Effector CD8-positive, alpha-beta T cell (primary cell): Measurements from ENCODE around the gene ZNF646.

ENCODE experiments used
- DNase-seq: peaks from one replicate; lab custom pipeline; 2025; lab: John Stamatoyannopoulos, UW

ZNF646 gene

GRCh38 chr16:31130899-31131298, 56.7 kb downstream of the ZNF646 start:
- no peak for DNase-seq

GRCh38 chr16:31131416-31131815, 57.2 kb downstream of the ZNF646 start:
- DNase-seq = no peak

GRCh38 chr16:31131841-31132271, 57.6 kb downstream of the ZNF646 start:
- no peak for DNase-seq

GRCh38 chr16:31132303-31132979, 58.2 kb downstream of the ZNF646 start:
- DNase-seq = no peak

GRCh38 chr16:31133046-31133501, 58.9 kb downstream of the ZNF646 start:
- no peak for DNase-seq
